Hematopoietic multipotent progenitor cell treated with erythropoietin and hydrocortisone succinate and interleukin-3 and kit ligand, for 4 days (in vitro differentiated cells): ENCODE results near the gene SYP.
"Not testable (repeated sequence)": the region's sequence is repeated elsewhere in the genome, so short reads cannot be mapped to it uniquely, and the experiment has no call there.

Source experiments
- DNase-seq: peaks from one replicate; pipeline ENCODE4 v3.0.0-alpha.2; 2015

Gene SYP

GRCh38 chrX:49165901-49166881, 33.8 kb downstream of the SYP start:
- DNase-seq, result peak; percentile 96

GRCh38 chrX:49164589-49165360, 35.2 kb downstream of the SYP start:
- no peak for DNase-seq

GRCh38 chrX:49163555-49164419, 36.2 kb downstream of the SYP start:
- peak; percentile 96 for DNase-seq

- DNase-seq, result no peak
These were observed 37.4 kb downstream of the SYP start, which contains the start of gene MAGIX for GRCh38 chrX:49162620-49163019. TSS of gene MAGIX (plus strand) at chrX:49162758. CDS start at chrX:49162890, 132 bp downstream.

- no peak for DNase-seq
These were observed 38.4 kb downstream of the SYP start for GRCh38 chrX:49161632-49162031.

- no peak for DNase-seq
These were observed 39.1 kb downstream of the SYP start for GRCh38 chrX:49160908-49161307.

- DNase-seq, result no peak
These were observed 42.8 kb downstream of the SYP start for GRCh38 chrX:49157194-49157593.

- peak; percentile 94 for DNase-seq
These were observed 43.8 kb downstream of the SYP start for GRCh38 chrX:49155900-49156837.

- peak; percentile 97 for DNase-seq
These were observed 44.6 kb downstream of the SYP start for GRCh38 chrX:49155243-49155899.

GRCh38 chrX:49153467-49153866, 46.5 kb downstream of the SYP start:
- DNase-seq, result no peak

GRCh38 chrX:49149291-49149690, 50.7 kb downstream of the SYP start:
- not testable (repeated sequence) for DNase-seq

- DNase-seq, result peak; percentile 92
These were observed 51.4 kb downstream of the SYP start for GRCh38 chrX:49148390-49149100.

- DNase-seq, result peak; percentile 50
These were observed 52.1 kb downstream of the SYP start for GRCh38 chrX:49147936-49148335.

- peak; percentile 48 for DNase-seq
These were observed 52.7 kb downstream of the SYP start for GRCh38 chrX:49147282-49147681.

- DNase-seq, result not testable (repeated sequence)
These were observed 56.8 kb downstream of the SYP start for GRCh38 chrX:49143154-49143553.

- peak; percentile 61 for DNase-seq
These were observed 57.7 kb downstream of the SYP start for GRCh38 chrX:49142264-49142663.

- DNase-seq, result no peak
These were observed 60.3 kb downstream of the SYP start for GRCh38 chrX:49139713-49140112.
